ENCODE measurements around the gene TTLL13.
A peak's percentile ranks its signal among the peaks of the same experiment; 100 is the strongest.

Gene TTLL13

GRCh38 chr15:90249203-90249863 lies at the start of gene TTLL13:
Gene TTLL13, plus strand, starts transcription at chr15:90249556. Its CDS starts 1,075 bp downstream, at chr15:90250631.
- peak; percentile 76 for DNase-seq (ENCODE audit: low read depth)

GRCh38 chr15:90200534-90201129 lies 48.7 kb upstream of the TTLL13 start:
- no peak for DNase-seq (ENCODE audit: low read depth)

- DNase-seq (ENCODE audit: low read depth), result peak; percentile 40
These were observed 48.0 kb upstream of the TTLL13 start, which contains the start of gene SEMA4B for GRCh38 chr15:90201130-90201943. Gene SEMA4B, plus strand, starts transcription at chr15:90201330. Its CDS starts 249 bp downstream, at chr15:90201579.

GRCh38 chr15:90201944-90202375 lies 47.4 kb upstream of the TTLL13 start:
- no peak for DNase-seq (ENCODE audit: low read depth)

GRCh38 chr15:90202929-90203328 lies 46.4 kb upstream of the TTLL13 start:
- no peak for DNase-seq (ENCODE audit: low read depth)

GRCh38 chr15:90203473-90203872 lies 45.9 kb upstream of the TTLL13 start:
- DNase-seq (ENCODE audit: low read depth), result no peak

- DNase-seq (ENCODE audit: low read depth), result peak; percentile 26
These were observed 45.4 kb upstream of the TTLL13 start for GRCh38 chr15:90203922-90204321.

- DNase-seq (ENCODE audit: low read depth), result no peak
These were observed 44.1 kb upstream of the TTLL13 start for GRCh38 chr15:90205050-90205848.

GRCh38 chr15:90205886-90206285 lies 43.5 kb upstream of the TTLL13 start:
- peak; percentile 48 for DNase-seq (ENCODE audit: low read depth)

GRCh38 chr15:90207252-90207651 lies 42.1 kb upstream of the TTLL13 start:
- DNase-seq (ENCODE audit: low read depth), result no peak

- no peak for DNase-seq (ENCODE audit: low read depth)
These were observed 41.0 kb upstream of the TTLL13 start for GRCh38 chr15:90208356-90208755.

- DNase-seq (ENCODE audit: low read depth), result no peak
These were observed 39.8 kb upstream of the TTLL13 start for GRCh38 chr15:90209591-90209990.

GRCh38 chr15:90210593-90210992 lies 38.8 kb upstream of the TTLL13 start:
- no peak for DNase-seq (ENCODE audit: low read depth)

GRCh38 chr15:90211009-90211408 lies 38.3 kb upstream of the TTLL13 start:
- DNase-seq (ENCODE audit: low read depth), result no peak

GRCh38 chr15:90211440-90212143 lies 37.8 kb upstream of the TTLL13 start:
- DNase-seq (ENCODE audit: low read depth), result no peak

GRCh38 chr15:90212221-90213098 lies 36.9 kb upstream of the TTLL13 start:
- no peak for DNase-seq (ENCODE audit: low read depth)

GRCh38 chr15:90213122-90213817 lies 36.1 kb upstream of the TTLL13 start:
- DNase-seq (ENCODE audit: low read depth), result no peak

GRCh38 chr15:90213818-90214204 lies 35.5 kb upstream of the TTLL13 start:
- no peak for DNase-seq (ENCODE audit: low read depth)

GRCh38 chr15:90214553-90215196 lies 34.7 kb upstream of the TTLL13 start:
- no peak for DNase-seq (ENCODE audit: low read depth)

Data from fibroblast of gingiva (primary cell).